Myocyte (in vitro differentiated cells): ENCODE data around the gene INPP5K. TPM values are rescaled to one million over a fixed set of nuclear protein-coding genes. Genes with fewer than 3 reads are reported as not detected.
A peak's percentile ranks its signal among the peaks of the same experiment; 100 is the strongest.
"Not testable (repeated sequence)": the region's sequence is repeated elsewhere in the genome, so short reads cannot be mapped to it uniquely, and the experiment has no call there.

Experiments
- DNase-seq: peaks from one replicate; pipeline ENCODE4 v3.0.0-alpha.2; 2012; ENCODE audit warnings: low read depth
- total RNA-seq: library from RNA; depleted of rRNA; stranded (reverse); fragments of >200 nt; gene quantifications from 2 replicates; pipeline ENCODE4 v1.2.3, GENCODE V29; 2014

INPP5K gene
- total RNA-seq, 1 donor from 2014 or later: 47.2 TPM

GRCh38 chr17:1548032-1548431 lies 31.6 kb upstream of the INPP5K start:
- DNase-seq: no peak

GRCh38 chr17:1546292-1546922 lies 30.0 kb upstream of the INPP5K start:
- no peak for DNase-seq

- no peak for DNase-seq
Measured at GRCh38 chr17:1545618-1546017, 29.2 kb upstream of the INPP5K start.

- no peak for DNase-seq
Measured at GRCh38 chr17:1542316-1542715, 25.9 kb upstream of the INPP5K start.

- DNase-seq: no peak
Measured at GRCh38 chr17:1541367-1541904, 25.0 kb upstream of the INPP5K start.

GRCh38 chr17:1539811-1540210 lies 23.4 kb upstream of the INPP5K start:
- no peak for DNase-seq

GRCh38 chr17:1535737-1536136 lies 19.3 kb upstream of the INPP5K start:
- DNase-seq: no peak

GRCh38 chr17:1533661-1534325 lies 17.4 kb upstream of the INPP5K start:
- peak; percentile 49 for DNase-seq

- DNase-seq: peak; percentile 35
Measured at GRCh38 chr17:1532836-1533602, 16.6 kb upstream of the INPP5K start.

GRCh38 chr17:1529863-1530262 lies 13.5 kb upstream of the INPP5K start:
- DNase-seq: no peak

GRCh38 chr17:1526876-1527275 lies 10.5 kb upstream of the INPP5K start:
- not testable (repeated sequence) for DNase-seq

GRCh38 chr17:1522626-1523025 lies 6.2 kb upstream of the INPP5K start:
- DNase-seq: peak; percentile 67

GRCh38 chr17:1521086-1521640 lies 4.8 kb upstream of the INPP5K start:
- DNase-seq: peak; percentile 96

GRCh38 chr17:1519678-1520077 lies 3.3 kb upstream of the INPP5K start:
- no peak for DNase-seq

GRCh38 chr17:1518410-1518809 lies 2.0 kb upstream of the INPP5K start:
- DNase-seq: peak; percentile 90

GRCh38 chr17:1515640-1516387 lies 598 bp downstream of the INPP5K start:
- peak; percentile 81 for DNase-seq

- DNase-seq: no peak
Measured at GRCh38 chr17:1512351-1512750, 4.1 kb downstream of the INPP5K start.

- DNase-seq: peak; percentile 66
Measured at GRCh38 chr17:1511756-1512321, 4.6 kb downstream of the INPP5K start.

GRCh38 chr17:1511290-1511689 lies 5.1 kb downstream of the INPP5K start:
- DNase-seq: no peak

- no peak for DNase-seq
Measured at GRCh38 chr17:1509290-1509881, 7.0 kb downstream of the INPP5K start.
